Progenitor cell of endocrine pancreas (in vitro differentiated cells): ENCODE data around the gene NEK3. TPM values are rescaled to one million over a fixed set of nuclear protein-coding genes. Genes with fewer than 3 reads are reported as not detected.
A peak's percentile ranks its signal among the peaks of the same experiment; 100 is the strongest.
"Not testable (repeated sequence)": the region's sequence is repeated elsewhere in the genome, so short reads cannot be mapped to it uniquely, and the experiment has no call there.

ENCODE experiments used
- DNase-seq: peaks from one replicate; pipeline ENCODE4 v3.0.0; 2021; ENCODE audit warnings: low spot score; ENCODE audit not compliant: unreplicated experiment
- H3K27ac Mint-ChIP-seq: 2 replicates; pipeline ENCODE4 v1.8.0; 2021; ENCODE audit warnings: mild to moderate bottlenecking, moderate library complexity, mixed read lengths
- H3K27me3 Mint-ChIP-seq: 2 replicates; pipeline ENCODE4 v1.8.0; 2021; ENCODE audit warnings: mixed read lengths
- H3K36me3 Mint-ChIP-seq: 2 replicates; pipeline ENCODE4 v1.8.0; 2022; ENCODE audit warnings: mixed read lengths; ENCODE audit not compliant: insufficient read depth
- H3K4me1 Mint-ChIP-seq: 2 replicates; pipeline ENCODE4 v1.8.0; 2021; ENCODE audit warnings: low read depth, mixed read lengths
- H3K4me3 Mint-ChIP-seq: 2 replicates; pipeline ENCODE4 v1.8.0; 2021; ENCODE audit warnings: low read depth, mild to moderate bottlenecking, moderate library complexity, mixed read lengths
- H3K9me3 Mint-ChIP-seq: 2 replicates; pipeline ENCODE4 v1.8.0; 2021; ENCODE audit warnings: low read depth, mixed read lengths
- total RNA-seq: library from RNA; stranded (reverse); gene quantifications from 2 replicates; pipeline ENCODE4 v1.2.1, GENCODE V29; 2021
- TF ChIP-seq, protein P1 (sequence below): fragments of 200-600 bp; sonication (generic); IDR thresholded peaks from one replicate; pipeline ENCODE4 v1.5.0; 2021; ENCODE audit warnings: antibody characterized with exemption, mild to moderate bottlenecking; ENCODE audit not compliant: unreplicated experiment

Gene NEK3
- total RNA-seq, 1 donor from 2014 or later: 26.3 TPM

DNA sequence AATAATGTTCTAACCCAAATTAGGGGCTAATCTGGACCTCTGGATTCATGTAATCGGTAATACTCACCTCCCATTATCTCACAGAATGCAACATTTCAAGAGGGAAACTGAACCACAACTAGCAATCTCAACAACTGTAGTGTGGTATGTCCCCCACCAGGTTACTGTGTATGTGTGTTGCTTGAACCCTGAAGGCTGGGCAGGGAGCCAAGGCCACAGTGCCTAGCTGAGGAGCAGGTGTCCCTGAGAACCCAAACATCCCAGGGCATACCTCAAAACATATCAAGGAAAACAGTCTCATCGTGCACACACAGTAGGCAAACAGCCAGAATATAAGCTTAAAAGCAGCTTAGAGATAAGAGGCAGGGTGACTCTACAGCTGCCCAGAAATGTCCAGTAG, 20.5 kb upstream of the NEK3 start:
- Mint-ChIP-seq H3K36me3 (peaks cover 16% of the 10 kb centered on the region), H3K27me3 (no peaks in the 10 kb centered on the region), H3K4me1 (peaks cover 8% of the 10 kb centered on the region), H3K4me3 (no peak overlapping the region), H3K9me3 (no peaks in the 10 kb centered on the region), H3K27ac (no peak overlapping the region)
- no peak for DNase-seq
- TF ChIP-seq, protein P1, sequence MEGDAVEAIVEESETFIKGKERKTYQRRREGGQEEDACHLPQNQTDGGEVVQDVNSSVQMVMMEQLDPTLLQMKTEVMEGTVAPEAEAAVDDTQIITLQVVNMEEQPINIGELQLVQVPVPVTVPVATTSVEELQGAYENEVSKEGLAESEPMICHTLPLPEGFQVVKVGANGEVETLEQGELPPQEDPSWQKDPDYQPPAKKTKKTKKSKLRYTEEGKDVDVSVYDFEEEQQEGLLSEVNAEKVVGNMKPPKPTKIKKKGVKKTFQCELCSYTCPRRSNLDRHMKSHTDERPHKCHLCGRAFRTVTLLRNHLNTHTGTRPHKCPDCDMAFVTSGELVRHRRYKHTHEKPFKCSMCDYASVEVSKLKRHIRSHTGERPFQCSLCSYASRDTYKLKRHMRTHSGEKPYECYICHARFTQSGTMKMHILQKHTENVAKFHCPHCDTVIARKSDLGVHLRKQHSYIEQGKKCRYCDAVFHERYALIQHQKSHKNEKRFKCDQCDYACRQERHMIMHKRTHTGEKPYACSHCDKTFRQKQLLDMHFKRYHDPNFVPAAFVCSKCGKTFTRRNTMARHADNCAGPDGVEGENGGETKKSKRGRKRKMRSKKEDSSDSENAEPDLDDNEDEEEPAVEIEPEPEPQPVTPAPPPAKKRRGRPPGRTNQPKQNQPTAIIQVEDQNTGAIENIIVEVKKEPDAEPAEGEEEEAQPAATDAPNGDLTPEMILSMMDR: no peak

DNA sequence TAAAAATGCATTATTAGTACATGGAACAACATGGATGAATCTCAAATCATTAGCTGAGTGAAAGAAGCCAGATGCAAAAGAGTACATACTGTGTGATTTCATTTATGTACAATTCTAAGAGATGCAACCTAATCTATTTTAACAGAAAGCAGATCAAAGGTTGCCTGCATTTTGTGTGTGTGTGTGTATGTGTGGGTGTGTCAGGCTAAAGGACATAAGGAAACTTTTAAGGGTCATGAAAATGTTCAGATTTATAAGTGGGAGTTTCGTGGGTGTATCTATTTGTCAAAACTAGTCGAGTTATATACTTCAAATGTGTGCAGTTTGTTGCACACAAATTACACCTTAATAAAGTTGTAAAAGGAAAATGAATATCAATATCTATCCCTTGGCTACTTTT, 17.9 kb upstream of the NEK3 start:
- Mint-ChIP-seq H3K27ac (peak overlapping the region; percentile 65), H3K4me1 (peaks cover 8% of the 10 kb centered on the region), H3K36me3 (peaks cover 14% of the 10 kb centered on the region), H3K9me3 (no peaks in the 10 kb centered on the region), H3K4me3 (no peak overlapping the region), H3K27me3 (no peaks in the 10 kb centered on the region)
- TF ChIP-seq, protein P1: no peak
- DNase-seq: no peak

DNA sequence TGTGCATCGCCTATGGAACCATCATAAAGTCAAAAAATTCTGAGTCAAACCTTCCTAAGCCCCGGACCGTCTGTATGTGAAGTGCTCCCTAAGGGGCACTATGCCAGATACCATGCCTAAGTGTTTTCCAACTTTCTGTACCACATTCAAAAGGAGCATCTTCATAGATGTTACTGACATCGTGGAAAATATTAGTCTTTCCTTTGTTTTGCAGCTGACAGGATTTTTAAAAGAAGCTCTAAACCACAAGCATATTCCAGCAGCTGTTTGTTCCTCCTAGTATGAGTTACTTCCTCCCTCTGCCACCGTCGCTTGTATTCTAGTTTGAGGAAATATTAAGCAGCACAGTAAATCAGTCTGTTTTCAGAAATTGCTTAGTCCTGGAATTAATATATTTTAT, 14.6 kb upstream of the NEK3 start:
- H3K9me3 Mint-ChIP-seq, H3K4me3 Mint-ChIP-seq, DNase-seq, H3K27ac Mint-ChIP-seq, H3K27me3 Mint-ChIP-seq, H3K4me1 Mint-ChIP-seq: not testable (repeated sequence)
- H3K36me3 Mint-ChIP-seq: peaks cover 16% of the 10 kb centered on the region

DNA sequence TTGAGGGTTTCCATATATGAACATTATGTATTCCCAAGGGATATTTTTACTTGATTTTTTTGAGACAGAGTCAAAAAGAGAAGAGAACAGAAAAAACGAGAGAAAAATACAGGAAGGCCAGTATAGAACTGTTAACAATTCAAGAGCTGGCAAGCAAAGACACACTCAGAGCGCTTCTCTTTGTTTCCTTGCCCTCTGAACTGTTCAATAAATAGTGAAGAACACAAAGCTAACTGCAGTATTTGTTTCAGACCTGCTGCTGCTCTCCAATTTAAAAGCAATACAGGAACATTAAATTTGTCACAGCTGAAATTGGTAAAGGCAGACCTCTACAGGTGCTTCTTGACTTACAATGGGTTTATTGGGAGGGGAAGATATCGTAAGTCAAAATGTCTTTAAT, 14.0 kb upstream of the NEK3 start:
- TF ChIP-seq, protein P1: no peak
- H3K4me1 Mint-ChIP-seq: peaks cover 8% of the 10 kb centered on the region
- H3K27me3 Mint-ChIP-seq: no peaks in the 10 kb centered on the region
- H3K4me3 Mint-ChIP-seq: no peak overlapping the region
- H3K27ac Mint-ChIP-seq: no peak overlapping the region
- peaks cover 16% of the 10 kb centered on the region for H3K36me3 Mint-ChIP-seq
- no peak for DNase-seq
- no peaks in the 10 kb centered on the region for H3K9me3 Mint-ChIP-seq

DNA sequence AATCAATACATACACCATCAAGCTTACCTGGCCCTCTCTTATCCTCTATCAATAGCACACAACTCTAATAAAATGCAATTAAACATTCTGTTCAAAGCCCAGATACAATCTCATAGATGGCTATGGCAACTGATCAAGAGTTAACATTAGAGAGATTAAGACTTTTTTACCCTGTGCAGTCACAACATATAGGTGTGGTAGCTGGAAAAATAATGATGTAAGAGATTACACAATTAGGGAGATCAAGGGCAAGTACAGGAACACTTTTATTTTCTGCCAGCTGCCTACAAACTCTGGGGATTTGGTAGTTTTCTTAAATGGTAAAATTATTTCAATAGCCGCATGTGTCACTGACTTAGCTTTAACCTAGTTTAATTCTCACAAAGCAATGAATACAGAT, 12.3 kb upstream of the NEK3 start:
- not testable (repeated sequence) for H3K9me3 Mint-ChIP-seq, DNase-seq, H3K4me1 Mint-ChIP-seq, H3K4me3 Mint-ChIP-seq, H3K27ac Mint-ChIP-seq, H3K27me3 Mint-ChIP-seq
- H3K36me3 Mint-ChIP-seq: peaks cover 17% of the 10 kb centered on the region

DNA sequence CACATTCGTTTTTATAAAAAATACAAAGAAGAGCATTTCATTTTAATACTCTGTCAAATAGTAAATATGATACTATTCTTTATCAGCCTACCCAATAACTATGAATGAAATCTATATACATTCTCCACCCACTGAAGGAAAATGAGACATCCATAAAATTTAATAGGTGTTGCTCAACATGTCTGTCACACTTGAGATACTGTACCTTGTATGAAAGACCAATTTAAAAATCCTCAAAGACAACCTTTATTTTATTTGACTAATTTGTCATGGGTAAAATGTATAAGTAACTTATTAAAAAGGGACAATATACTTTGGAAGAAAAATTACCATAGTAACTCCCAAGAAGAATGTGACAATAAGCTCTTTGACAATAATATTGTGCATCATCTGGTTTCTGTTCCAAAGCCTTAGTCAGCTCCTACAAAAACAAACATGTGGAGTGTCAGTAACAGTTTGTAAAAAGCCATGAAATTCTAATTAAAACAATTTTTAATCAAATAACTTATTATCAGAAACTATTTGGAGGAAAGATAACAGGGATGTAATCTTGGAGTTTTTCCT, 11.5 kb upstream of the NEK3 start:
- H3K36me3 Mint-ChIP-seq: peaks cover 21% of the 10 kb centered on the region
- H3K27ac Mint-ChIP-seq, H3K9me3 Mint-ChIP-seq, H3K4me1 Mint-ChIP-seq, H3K4me3 Mint-ChIP-seq, DNase-seq, H3K27me3 Mint-ChIP-seq: not testable (repeated sequence)

DNA sequence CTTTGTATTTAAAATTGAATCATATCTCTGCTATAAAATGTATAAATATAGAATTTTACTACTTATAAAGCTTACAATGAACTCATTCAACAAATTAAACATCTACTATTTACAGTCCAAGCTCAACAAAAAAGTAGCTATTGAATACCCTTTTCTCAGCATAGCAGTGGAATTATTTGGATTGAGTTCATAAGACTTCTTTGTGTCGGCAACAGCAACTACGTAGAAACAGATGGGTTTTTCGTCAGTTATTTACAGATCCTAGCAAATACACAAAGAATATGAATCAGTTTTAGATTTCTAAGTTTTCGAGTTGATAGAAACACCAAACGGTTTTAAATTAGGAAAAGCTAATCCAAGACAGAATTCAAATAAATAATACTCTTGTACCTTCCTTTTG, 10.4 kb upstream of the NEK3 start:
- TF ChIP-seq, protein P1: no peak
- peaks cover 6% of the 10 kb centered on the region for H3K4me1 Mint-ChIP-seq
- H3K27ac Mint-ChIP-seq: no peak overlapping the region
- no peak overlapping the region for H3K4me3 Mint-ChIP-seq
- peaks cover 24% of the 10 kb centered on the region for H3K36me3 Mint-ChIP-seq
- H3K27me3 Mint-ChIP-seq: no peaks in the 10 kb centered on the region
- no peak for DNase-seq
- H3K9me3 Mint-ChIP-seq: no peaks in the 10 kb centered on the region
